GM10248 (cell line): Measurements from ENCODE around the gene KSR1.

Experiments
- CTCF ChIA-PET: fragments of 300-600 bp; sonication (Branson Sonifier 250); formaldehyde crosslinking; extraction: SDS; loops from one replicate; lab custom pipeline; 2021; ENCODE audit warnings: antibody characterized with exemption; lab: Yijun Ruan, JAX
- POLR2A ChIA-PET: fragments of 350-650 bp; sonication (Branson Sonifier 250); formaldehyde crosslinking; extraction: SDS; loops from one replicate; lab custom pipeline; 2020; ENCODE audit warnings: antibody characterized with exemption; lab: Yijun Ruan, JAX
- DNase-seq: peaks from one replicate; pipeline ENCODE4 v3.0.0; 2012; ENCODE audit errors: extremely low spot score
- TF ChIP-seq, protein P1 (sequence below): IDR thresholded peaks from 2 replicates; pipeline ENCODE4 v1.5.1; 2012; ENCODE audit warnings: mild to moderate bottlenecking, low read depth; ENCODE audit errors: extremely low read depth, missing control alignments, control extremely low read depth

The KSR1 gene

DNA sequence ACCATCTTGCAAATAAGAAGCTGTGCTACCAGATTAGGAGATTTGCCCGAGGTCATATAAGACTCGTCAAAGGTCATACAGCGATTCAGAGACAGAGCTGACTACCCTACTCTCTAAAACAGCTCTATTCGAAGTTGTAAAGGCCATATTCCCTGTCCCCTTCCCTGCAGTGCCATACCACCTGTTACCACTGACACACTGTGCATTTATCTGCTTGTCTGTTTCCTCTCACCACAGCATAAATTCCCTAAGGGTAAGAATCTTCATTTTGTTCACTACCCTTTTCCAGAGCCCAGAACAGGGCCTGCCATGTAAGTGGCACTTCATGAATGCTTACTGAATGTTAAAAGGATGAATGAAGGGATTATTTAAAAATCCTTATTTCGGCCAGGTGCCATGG, 3.4 kb upstream of the KSR1 start:
- no peak for DNase-seq
- ChIA-PET CTCF (no interaction called here), POLR2A (no interaction called here)
- TF ChIP-seq, protein P1, sequence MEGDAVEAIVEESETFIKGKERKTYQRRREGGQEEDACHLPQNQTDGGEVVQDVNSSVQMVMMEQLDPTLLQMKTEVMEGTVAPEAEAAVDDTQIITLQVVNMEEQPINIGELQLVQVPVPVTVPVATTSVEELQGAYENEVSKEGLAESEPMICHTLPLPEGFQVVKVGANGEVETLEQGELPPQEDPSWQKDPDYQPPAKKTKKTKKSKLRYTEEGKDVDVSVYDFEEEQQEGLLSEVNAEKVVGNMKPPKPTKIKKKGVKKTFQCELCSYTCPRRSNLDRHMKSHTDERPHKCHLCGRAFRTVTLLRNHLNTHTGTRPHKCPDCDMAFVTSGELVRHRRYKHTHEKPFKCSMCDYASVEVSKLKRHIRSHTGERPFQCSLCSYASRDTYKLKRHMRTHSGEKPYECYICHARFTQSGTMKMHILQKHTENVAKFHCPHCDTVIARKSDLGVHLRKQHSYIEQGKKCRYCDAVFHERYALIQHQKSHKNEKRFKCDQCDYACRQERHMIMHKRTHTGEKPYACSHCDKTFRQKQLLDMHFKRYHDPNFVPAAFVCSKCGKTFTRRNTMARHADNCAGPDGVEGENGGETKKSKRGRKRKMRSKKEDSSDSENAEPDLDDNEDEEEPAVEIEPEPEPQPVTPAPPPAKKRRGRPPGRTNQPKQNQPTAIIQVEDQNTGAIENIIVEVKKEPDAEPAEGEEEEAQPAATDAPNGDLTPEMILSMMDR = no peak

DNA sequence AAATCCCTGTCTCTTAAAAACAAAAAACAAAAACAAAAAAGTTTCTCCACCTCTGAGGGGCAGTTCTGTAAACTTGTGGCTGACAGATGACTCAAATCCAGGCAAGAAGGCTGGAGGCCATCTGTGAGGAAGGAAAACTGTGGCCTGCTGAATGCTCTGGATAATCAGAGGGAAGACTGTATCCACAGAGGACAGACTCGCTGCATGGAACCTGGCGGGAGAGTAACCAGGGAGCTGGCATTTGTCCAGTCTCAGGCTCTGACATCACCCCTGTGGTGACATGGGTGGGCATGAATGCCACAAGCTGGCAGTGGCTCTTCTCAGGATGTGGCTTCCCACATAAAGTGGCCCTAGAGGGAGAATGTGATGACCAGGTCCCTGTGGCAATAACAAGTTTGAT, 2.8 kb upstream of the KSR1 start:
- TF ChIP-seq, protein P1 = no peak
- POLR2A ChIA-PET = no interaction called here
- CTCF ChIA-PET = interaction anchor here (0.9 kb wide), 1 partner anchor 146 kb away, joined by 3 read pairs; no protein-coding TSS in a partner anchor
- no peak for DNase-seq

- TF ChIP-seq, protein P1 = no peak
- POLR2A ChIA-PET = no interaction called here
- DNase-seq = no peak
- CTCF ChIA-PET = interaction anchor here (0.9 kb wide), 1 partner anchor 145 kb away, joined by 3 read pairs; no protein-coding TSS in a partner anchor
These were observed 2.2 kb upstream of the KSR1 start for GRCh38 chr17:27454089-27454488.

DNA sequence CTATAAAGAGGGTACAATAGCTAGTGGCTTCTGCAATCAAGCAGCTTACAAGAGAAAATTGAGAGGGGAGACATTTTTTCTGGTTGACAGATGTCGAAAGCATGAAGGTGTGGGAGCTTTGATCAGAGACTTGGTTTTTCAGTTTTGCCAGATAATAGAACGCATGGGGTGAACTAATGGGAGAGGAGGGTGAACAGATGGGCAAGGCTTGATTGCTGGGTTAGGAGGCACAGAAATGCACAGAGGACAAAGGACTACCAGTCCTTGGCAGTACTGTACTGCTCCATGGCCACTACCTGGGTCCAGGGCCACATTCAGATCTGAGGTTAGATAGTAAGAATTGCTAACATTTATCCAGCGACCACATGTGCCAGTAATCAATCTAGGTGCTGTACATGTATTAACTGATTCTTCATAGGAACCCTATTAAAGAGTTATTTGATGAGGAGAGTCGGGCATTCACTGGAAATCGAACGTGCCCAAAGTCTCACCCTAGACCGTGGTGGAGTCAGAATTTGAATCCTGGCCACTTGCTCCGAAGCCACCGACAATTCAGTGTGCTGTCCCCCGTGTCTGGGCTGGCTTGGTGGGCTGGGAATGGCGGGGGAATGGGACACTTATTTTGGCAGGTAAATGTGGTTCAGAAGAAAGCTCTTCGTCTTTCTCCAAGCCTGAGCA, 873 bp upstream of the KSR1 start:
- no peak for DNase-seq
- TF ChIP-seq, protein P1 = no peak
- POLR2A ChIA-PET = interaction anchor here (1.6 kb wide), 1 partner anchor 17 kb away, joined by 7 read pairs; no protein-coding TSS in a partner anchor
- CTCF ChIA-PET = interaction anchor here (0.8 to 2.6 kb wide), 16 partner anchors 9 to 148 kb away, joined by 3 to 22 read pairs (median 4); no protein-coding TSS in a partner anchor

DNA sequence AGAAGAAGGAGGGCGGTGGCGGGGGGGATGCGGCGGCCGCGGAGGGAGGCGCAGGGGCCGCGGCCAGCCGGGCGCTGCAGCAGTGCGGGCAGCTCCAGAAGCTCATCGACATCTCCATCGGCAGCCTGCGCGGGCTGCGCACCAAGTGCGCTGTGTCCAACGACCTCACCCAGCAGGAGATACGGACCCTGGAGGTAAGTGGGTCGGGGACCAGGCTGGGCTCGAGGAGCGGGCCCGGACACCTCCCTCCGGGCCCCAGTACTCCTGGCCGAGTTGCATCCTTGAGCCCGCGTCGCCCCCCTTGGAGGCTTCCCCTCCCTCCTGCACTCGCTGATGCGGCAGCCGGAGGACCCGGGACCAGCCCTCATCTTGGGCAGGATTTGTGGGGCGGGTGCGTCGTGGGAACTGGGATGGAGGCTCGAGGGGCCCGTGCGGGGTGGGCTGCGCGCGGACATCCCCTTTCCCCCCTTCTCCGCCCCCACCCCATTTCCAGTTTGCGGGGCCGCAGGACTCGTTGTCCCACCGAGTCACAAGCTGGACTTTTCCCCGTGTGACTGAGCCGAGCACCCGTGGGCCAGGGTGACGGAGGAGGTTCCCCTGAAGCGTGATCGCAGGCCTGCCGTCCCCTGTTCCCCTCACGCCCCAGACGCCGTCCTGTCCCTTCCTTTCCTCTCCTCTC, 572 bp downstream of the KSR1 start:
- ChIA-PET CTCF (interaction anchor here (0.8 to 2.6 kb wide), 19 partner anchors 7 to 147 kb away, joined by 3 to 22 read pairs (median 4); no protein-coding TSS in a partner anchor), POLR2A (interaction anchor here (1.6 to 2.3 kb wide), 2 partner anchors 10 to 15 kb away, joined by 7 to 10 read pairs; no protein-coding TSS in a partner anchor)
- no peak for DNase-seq
- TF ChIP-seq, protein P1 = no peak

GRCh38 chr17:27457360-27457715, 1.1 kb downstream of the KSR1 start:
- ChIA-PET POLR2A (interaction anchor here (0.6 to 2.3 kb wide), 2 partner anchors 9 to 139 kb away, joined by 7 to 10 read pairs; no protein-coding TSS in a partner anchor), CTCF (interaction anchor here (0.9 to 2.4 kb wide), 8 partner anchors 10 to 145 kb away, joined by 3 to 13 read pairs (median 4); no protein-coding TSS in a partner anchor)
- TF ChIP-seq, protein P1 = no peak
- DNase-seq = no peak
